GM18499 (cell line): ENCODE data around the gene CDH3.

Source experiments
- ATAC-seq: cut with Tn5 transposase; IDR thresholded peaks from one replicate; pipeline ENCODE4 v1.9.1; 2021; ENCODE audit warnings: moderate number of reproducible peaks; ENCODE audit not compliant: insufficient read depth, unreplicated experiment

The CDH3 gene

GRCh38 chr16:68733570-68733969, 88.5 kb downstream of the CDH3 start:
- ATAC-seq = no peak

- ATAC-seq = no peak
Measured at GRCh38 chr16:68734782-68735181, 89.7 kb downstream of the CDH3 start.

GRCh38 chr16:68736561-68736960, 91.5 kb downstream of the CDH3 start:
- ATAC-seq = no peak

- no peak for ATAC-seq
Measured at GRCh38 chr16:68737046-68737729, 92.1 kb downstream of the CDH3 start, which contains the start of gene CDH1. CDH1 (plus strand) TSS chr16:68737292; CDS start chr16:68737416, 124 bp downstream.

GRCh38 chr16:68737730-68738629, 92.9 kb downstream of the CDH3 start:
- ATAC-seq = no peak

GRCh38 chr16:68739964-68740627, 95.0 kb downstream of the CDH3 start:
- no peak for ATAC-seq

GRCh38 chr16:68740628-68741346, 95.7 kb downstream of the CDH3 start:
- no peak for ATAC-seq

GRCh38 chr16:68743664-68744063, 98.6 kb downstream of the CDH3 start:
- no peak for ATAC-seq

- ATAC-seq = no peak
Measured at GRCh38 chr16:68744744-68745280, 99.7 kb downstream of the CDH3 start.

- no peak for ATAC-seq
Measured at GRCh38 chr16:68746951-68747350, 101.8 kb downstream of the CDH3 start.

- no peak for ATAC-seq
Measured at GRCh38 chr16:68749432-68749831, 104.3 kb downstream of the CDH3 start.
